Stimulated activated CD8-positive, alpha-beta memory T cell treated with anti-CD3 and anti-CD28 coated beads, Interleukin-12 subunit alpha, Interleukin-12 subunit beta, amount 100 ng/mL, for 4 hours (primary cell): Measurements from ENCODE around the gene ARIH2.

Experiments
- DNase-seq: peaks from one replicate; pipeline ENCODE4 v3.0.0-alpha.2; 2020; ENCODE audit warnings: low read depth

ARIH2 gene

DNA sequence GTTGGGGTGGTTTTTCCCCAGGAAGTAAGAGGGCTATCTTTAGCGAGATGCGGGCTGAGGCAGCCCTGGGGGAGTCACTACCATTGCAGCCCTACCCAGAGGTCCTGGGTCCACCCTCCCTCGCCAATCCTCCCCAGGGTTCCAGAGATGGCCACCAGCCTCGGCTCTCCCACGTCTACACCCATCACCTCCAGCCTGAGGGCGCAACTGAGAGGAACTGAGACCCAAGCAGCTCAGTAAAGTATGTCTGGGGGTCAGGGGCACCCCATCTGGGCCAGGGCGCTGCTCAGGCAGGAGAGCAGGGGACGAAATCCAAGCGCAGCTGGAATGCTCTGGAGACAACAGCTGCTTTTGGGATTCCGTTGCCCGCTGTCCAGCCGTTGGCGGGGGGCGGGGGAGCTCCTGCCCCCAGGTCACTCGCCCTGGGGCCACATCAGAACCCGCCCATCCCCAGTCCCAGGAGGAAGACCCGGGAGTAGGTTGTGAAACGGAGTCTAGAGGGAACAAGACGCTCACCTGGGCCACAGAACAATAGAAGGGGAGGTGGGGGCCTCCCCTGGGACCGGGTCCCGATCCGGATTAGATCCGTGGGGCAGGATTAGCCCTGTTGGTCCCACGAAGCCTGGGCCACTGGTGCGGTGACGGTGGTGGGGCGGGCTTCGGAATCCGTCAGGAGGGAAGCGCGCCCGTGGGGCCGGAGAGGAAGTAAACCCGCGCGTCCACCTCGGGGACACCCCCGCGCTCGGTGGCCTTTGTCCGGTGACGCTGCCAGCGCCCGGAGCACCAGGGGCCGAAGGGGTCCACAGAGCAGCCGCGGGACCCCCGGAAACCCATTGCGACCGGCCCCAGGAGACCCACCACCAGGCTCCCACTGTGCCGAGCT is 101.9 kb downstream of the ARIH2 start:
- DNase-seq = no peak

DNA sequence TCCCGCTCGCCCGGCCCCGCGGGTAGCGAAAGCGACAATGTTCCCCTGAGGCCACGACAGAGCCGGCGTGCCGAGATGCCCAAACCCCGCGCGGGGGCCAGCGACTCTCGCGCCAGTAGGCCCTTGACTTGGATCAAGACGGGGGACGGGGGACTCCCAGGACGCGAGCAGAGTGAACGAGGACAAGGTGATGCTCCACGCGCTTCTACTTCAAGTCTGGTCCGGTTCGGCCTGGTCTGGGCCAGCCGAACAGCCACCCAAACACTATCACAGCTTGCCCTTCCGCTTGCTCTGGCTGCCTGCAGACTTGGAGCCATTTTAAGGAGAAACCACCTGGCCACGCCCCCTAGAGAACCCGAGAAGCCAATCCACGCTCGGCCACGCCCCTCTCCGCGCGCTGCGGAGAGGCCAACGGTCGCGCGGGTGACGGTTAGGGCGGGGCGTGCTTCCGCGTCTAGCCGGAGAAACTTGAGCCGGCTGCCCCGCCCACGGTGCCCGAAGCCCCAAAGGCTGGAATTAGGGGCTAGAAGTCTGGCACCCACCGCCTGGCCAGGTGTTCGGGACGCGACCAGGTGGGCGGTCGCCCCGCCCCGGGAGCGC is 102.7 kb downstream of the ARIH2 start:
- peak; percentile 96 for DNase-seq

DNA sequence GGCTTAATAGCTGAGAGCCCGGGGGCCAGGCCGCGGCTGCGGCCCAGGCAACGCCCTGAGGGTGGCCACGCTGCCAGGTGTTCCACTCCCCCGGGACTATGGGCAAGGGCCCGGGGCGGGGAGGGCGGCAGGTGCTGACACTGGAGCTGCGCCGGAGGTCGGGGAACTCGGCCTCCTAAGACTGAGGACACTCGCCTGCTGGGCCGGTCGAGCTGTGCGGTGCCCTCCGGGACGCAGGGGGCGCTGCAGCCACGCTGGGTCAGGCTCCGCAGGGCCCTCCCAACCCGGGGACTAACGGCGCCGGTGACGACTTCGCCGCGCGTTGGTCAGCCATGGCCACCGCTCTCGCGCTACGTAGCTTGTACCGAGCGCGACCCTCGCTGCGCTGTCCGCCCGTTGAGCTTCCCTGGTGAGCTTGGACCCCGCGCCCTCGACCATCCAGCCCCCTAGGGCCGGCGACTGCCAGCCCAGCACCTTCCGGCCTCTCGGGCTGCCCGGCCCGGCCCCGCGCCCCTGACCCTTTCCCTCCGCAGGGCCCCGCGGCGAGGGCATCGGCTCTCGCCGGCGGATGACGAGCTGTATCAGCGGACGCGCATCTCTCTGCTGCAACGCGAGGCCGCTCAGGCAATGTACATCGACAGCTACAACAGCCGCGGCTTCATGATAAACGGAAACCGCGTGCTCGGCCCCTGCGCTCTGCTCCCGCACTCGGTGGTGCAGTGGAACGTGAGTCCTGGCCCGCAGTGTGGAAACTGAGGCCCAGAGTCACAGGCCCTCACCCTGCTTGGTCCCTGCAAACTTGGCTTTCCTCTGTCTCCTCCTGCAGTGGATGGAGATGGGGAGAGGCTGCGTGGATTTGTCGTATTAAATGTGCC is 103.4 kb downstream of the ARIH2 start, which contains the start of gene NDUFAF3:
Gene NDUFAF3, plus strand, starts transcription at position 309 of the 875 bp plus-strand sequence. Its CDS starts 24 bp downstream, at position 333.
- DNase-seq = peak; percentile 83

DNA sequence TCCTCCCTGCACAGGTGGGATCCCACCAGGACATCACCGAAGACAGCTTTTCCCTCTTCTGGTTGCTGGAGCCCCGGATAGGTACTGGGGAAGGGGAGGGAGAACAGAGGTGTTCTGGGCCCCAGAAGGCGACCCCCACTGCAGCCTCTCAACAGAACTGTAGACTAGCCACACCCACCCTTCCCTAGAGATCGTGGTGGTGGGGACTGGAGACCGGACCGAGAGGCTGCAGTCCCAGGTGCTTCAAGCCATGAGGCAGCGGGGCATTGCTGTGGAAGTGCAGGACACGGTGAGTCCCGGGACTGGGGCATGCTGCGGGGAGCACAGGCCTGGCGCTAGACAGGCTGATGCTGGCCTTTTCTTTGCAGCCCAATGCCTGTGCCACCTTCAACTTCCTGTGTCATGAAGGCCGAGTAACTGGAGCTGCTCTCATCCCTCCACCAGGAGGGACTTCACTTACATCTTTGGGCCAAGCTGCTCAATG is 104.1 kb downstream of the ARIH2 start:
- no peak for DNase-seq

DNA sequence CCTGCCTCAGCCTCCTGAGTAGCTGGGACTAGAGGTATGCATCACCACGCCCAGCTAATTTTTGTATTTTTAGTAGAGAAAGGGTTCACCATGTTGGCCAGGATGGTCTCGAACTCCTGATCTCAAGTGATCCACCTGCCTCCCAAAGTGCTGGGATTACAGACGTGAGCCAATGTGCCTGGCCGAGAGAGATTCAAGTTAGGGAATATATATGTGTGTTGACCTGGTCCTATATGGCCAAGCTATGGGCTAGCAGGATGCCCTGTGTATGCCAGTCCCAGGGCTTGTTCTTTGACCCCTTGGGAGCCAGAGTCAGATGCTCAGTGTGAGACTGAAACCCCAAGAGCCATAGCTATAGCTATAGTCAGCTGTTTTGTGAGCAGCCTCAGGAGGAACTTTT is 105.1 kb downstream of the ARIH2 start:
- DNase-seq = no peak

DNA sequence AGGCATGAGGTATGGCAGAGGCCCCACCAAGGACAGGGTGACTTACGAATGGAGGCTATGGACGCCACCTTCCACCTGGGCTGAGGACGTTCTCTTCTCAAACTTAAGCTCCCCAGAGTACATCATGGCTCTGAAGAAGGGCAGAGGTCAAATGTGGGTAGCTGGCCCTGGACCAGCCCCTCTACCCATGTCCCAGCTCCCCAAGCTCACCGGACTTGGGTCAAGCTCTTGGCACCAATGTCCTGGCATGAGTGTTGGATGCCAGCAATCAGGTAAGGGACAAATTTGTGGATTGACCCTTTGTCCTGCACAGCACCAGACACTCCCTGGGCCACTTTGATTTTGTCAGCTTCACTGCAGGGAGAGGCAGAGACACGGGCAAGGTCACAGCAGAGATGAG is 105.8 kb downstream of the ARIH2 start:
- no peak for DNase-seq

DNA sequence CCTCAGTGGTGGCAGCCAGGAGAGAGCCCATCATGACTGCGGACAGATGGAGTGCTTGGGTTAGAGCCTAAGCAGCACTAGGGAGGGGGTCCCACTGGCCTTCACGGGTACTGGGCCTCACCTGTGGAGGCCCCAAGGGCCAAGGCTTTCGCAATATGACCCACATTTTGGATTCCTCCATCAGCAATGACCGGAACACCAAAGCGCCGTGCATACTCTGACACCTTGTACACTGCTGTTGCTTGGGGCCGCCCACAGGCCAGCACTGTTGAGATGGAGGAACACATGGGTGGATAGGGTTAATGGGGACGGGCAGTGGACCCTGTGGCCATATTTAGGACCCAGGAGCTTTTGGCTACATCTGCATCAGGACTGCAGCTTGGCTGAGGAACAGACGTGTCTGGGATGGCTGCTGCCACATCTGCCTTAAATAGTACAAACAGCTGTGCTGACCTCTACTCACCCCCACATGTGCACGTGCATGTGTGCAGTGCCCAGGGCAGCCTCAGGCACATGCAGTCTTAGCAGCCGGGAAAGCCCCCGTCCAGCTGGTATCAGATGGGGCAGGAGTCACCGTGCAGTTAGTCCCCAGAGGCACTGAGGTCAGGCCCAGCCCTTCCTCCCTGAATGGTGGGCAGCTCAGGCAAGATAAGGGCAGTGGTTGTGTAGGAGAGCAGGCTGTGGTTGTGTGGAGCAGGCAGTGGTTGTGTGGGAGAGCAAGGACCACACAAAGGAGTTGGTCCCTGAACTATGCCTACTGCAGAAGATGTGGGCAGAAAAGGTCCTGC is 106.6 kb downstream of the ARIH2 start:
- DNase-seq = no peak

DNA sequence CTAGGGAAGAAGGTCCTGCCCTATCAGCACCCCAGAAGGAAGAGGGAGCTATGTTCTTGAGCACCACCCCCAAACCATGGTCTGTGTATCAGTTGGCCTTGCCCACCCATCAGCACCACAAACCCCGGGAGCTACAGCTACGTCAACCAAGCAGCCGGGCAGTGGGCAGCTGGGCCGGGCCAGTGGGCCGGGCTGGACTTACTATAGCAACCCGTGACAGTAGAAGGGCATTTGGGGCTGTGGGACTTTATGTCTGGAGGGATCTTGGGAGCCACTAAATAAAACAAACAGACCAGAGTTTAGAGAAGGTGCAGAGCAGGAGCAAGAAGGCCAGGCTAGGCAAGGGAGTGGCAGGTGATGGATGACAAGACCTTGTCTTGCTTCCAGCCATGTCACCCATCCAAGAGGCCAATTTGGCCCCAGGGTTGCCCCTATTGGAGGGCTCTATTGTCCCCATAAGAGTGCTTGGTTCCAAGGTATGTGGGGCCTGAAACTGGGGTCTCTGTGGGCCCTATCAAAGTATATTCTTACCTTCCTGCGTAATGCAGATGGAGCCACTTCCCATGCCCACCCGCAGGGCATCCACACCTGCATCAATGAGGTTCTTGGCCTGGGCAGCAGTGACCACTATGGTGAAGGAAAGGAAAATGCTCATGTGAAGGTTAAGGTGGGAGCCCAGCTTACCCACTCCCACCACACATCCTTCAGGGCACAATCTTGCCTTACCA is 107.3 kb downstream of the ARIH2 start:
- DNase-seq = no peak

DNA sequence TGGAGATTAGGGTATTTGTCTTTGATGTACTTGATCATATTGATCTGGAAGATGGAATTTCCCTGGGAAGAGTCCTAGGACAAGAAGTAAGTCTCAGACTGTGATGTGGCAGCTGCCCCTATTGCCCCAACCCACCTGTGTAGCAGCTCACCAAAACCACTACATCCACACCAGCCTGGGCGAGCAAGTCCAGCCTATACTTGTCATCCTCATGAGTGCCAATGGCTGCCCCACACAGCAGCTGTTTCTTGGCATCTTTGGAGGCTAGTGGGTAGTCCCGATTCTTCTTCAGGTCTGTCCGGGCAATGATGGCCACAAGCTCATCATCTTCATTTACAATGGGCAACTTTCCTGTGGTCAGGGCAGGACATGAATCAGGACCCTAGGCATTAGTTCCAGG is 107.9 kb downstream of the ARIH2 start:
- DNase-seq = no peak

DNA sequence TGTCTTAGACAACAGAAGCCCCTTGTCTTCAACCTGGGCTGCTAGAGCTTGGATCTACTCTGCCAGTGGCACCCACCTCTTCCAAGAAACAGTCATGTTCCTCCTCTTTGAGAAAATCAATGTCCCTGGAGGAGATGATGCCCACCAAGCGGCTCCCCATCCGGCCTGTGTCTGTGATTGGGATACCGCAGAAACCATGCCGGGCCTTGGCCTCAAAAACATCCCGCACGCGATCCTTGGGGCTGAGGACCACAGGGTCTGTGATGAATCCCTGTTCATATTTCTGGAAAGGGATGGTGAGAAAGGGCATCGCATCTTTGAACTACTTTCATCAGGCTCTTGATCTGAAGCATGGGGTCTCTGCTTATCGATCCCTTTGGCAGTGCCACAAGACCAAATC is 109.0 kb downstream of the ARIH2 start:
- DNase-seq = no peak

DNA sequence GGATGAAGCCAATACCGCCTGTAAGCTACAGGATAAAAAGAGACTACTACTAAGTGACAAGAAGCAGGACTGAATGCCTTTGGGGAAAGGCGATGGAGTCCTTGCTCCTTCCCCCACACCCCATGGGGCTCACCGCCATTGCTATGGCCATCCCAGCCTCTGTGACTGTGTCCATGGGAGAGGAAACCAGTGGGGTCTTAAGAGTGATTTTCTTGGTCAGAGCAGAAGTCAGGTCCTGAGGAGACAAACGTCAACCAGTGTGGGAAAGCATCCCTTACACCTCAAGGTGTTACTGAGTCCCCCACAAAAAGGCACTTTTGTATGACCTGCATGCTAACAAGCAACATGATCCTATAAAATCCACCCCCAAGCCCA is 109.6 kb downstream of the ARIH2 start:
- DNase-seq = no peak

DNA sequence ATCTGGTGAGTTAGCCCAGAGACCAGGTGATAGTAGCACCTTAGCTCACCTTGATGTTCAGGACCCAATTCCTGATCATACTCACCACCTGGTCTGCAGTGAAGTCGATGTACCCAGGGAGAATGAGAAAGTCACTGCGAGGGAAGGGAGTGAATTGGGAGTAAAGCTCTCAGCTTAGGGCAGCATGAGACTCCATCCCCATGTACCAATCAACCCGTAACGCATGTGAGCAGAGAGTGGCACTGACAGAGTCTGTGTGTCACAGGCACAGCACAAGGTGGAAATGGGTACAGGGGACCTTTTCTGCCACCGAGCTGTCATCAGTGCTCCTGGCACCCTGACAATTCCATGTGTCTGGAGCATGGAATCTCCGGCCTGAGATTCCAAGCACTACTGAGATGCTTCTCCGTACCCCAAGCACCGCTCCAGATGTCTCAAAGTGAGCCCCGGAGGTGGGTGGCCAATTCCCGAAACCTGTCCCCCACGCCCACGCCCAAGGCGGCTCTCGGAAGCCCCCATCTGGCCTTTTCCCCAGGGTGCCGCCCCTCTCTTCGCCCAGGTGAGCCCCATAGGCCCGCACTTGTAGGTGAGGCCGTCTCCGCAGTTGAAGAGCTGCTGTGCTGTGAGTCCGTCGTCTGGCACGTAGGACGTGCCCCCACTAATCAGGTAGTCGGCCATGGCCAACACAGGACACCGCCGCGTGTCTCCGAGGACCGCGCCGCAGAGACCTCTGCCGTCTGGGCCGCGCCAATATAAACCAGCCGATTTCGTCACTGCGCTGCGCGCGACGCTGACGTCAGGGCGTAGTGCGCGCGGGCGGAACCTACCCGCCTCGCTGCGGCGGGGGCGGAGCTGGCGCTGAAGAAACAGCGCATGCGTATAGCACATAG is 110.3 kb downstream of the ARIH2 start, which contains the start of gene IMPDH2:
Gene IMPDH2, minus strand, starts transcription at position 726 of the 890 bp plus-strand sequence. Its CDS starts 48 bp downstream, at position 678.
- DNase-seq = peak; percentile 88

DNA sequence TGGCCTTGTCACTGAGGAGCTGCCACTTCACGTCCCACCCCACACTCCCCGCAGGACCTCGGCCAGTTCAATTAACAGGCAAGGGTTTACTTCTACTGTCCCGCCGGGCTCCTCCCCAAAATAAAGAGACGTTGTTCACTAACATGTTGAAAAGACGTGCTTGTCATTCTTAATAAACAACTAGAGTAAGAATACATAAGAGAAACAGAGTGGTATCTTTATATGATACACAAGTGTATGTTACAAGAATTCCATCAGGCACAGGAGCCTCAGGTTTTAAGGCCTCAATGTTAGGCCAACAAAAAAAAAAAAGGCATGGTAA is 110.9 kb downstream of the ARIH2 start:
- DNase-seq = no peak

DNA sequence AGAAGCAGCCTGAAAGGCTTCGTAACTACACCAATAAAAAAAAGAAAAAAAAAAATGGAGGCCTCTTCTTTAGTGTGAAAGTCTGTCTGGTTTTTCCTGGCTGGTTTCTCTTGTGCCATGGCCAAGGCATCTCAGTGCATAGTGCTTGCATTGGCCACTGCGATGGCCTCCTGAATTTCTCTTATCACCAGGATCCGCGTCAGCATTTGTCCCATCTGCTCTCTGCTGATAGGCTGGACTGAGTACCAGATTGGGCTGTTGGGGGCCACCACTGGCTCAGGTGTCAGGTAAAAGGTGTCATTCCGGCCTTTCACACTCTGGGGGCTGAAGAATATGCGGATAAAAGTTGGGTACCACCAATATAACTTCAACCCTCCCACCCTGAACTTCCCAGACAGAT is 111.7 kb downstream of the ARIH2 start:
- no peak for DNase-seq

DNA sequence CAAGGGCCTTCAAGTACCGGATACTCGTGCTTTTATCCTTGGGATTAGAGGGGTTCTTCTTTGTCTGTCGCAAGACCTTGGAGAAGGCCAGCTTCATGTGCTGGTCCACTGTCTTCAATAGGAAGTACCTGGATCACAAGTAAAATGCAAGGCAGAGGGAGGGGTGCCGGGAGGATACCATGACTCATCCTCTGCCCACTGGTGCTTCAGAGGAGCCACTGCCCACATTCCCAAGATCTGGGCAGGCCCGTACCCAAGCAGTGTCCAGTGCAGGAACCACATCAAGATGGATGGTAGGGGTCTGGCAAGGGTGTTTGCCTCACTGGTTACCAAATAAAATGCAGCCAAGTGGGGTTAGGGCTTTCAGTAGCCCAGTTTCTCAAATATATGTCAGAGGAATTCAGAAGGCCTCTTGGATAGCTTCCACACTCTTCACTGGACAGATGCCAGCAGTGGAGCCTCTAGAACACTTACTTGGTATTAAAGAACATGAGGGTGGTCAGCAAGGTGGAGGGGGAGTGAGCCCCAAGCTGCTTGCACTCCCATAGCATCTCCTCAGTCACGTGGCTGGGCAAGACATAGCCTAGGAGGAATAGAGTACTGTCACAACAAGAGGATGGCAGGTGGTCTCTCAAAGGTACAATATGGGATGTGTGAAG is 114.1 kb downstream of the ARIH2 start:
- DNase-seq = no peak

DNA sequence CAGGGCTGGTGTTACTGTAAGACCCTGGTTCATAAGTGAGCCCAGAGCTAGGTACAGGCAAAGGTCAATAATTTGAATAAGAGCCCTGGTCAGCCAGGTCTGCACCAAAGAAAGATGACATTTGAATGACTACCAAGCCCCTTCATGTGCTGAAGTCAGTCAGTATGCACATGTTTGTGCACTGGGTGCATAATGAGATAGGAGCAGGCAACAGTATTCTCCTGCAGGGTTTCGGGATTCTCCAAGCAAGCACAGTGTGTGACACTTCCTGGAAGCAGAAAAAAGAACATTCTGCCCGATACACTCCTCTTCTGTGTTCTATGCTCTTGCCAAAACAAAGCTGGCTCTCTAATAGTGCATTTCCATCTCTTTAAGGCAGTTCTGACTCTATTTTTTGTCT is 116.0 kb downstream of the ARIH2 start:
- no peak for DNase-seq

DNA sequence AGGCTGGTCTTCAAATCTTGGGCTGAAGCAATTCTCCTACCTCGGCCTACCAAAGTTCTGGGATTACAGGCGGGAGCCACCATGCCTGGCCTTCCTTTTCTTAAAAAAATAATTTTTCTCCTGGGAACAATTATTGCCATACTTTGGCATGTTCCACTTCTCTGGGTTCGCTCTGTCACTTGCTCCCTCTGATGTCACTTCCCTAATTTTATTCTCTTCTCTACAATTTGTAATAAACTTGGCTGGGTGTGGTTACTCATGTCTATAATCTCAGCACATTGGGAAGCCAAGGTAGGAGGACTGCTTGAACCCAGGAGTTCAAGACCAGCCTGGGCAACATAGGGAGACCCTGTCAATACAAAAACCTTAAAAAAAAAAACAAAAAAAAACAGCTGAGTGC is 116.6 kb downstream of the ARIH2 start:
- no peak for DNase-seq
